Activated CD4-positive, alpha-beta memory T cell treated with anti-CD3 and anti-CD28 coated beads for 36 hours (primary cell): ENCODE results near the gene TRAF4. TPM values are rescaled to one million over a fixed set of nuclear protein-coding genes. Genes with fewer than 3 reads are reported as not detected.
"Not testable (repeated sequence)": the region's sequence is repeated elsewhere in the genome, so short reads cannot be mapped to it uniquely, and the experiment has no call there.

Source experiments
- CTCF ChIA-PET: fragments of 350-600 bp; sonication (Branson Sonifier 250); formaldehyde crosslinking; loops from one replicate; lab custom pipeline; 2021; ENCODE audit warnings: antibody characterized with exemption, inconsistent platforms; lab: Charles Lee
- POLR2A ChIA-PET: fragments of 350-600 bp; sonication (Branson Sonifier 250); formaldehyde crosslinking; loops from one replicate; lab custom pipeline; 2021; ENCODE audit warnings: antibody characterized with exemption; lab: Charles Lee
- DNase-seq: peaks from one replicate; pipeline ENCODE4 v3.0.0-alpha.2; 2020
- H3K27ac Mint-ChIP-seq: one replicate; pipeline ENCODE4 v1.8.0; 2021; ENCODE audit warnings: mixed read lengths
- H3K27me3 Mint-ChIP-seq: one replicate; pipeline ENCODE4 v1.8.0; 2021; ENCODE audit warnings: mixed read lengths
- H3K36me3 Mint-ChIP-seq: one replicate; pipeline ENCODE4 v1.8.0; 2021; ENCODE audit warnings: mixed read lengths
- H3K4me1 Mint-ChIP-seq: one replicate; pipeline ENCODE4 v1.8.0; 2021; ENCODE audit warnings: low read depth, mixed read lengths
- H3K4me3 Mint-ChIP-seq: one replicate; pipeline ENCODE4 v1.8.0; 2021; ENCODE audit warnings: mild to moderate bottlenecking, mixed read lengths
- H3K9me3 Mint-ChIP-seq: one replicate; pipeline ENCODE4 v1.8.0; 2021; ENCODE audit warnings: mixed read lengths
- intact Hi-C: fragments of 100-400 bp; cut with micrococcal nuclease; formaldehyde crosslinking; loops from one replicate; pipeline ENCODE4 v1.15.1; 2023
- total RNA-seq, 2 experiments: library from RNA; stranded (reverse); gene quantifications; one replicate each; pipeline ENCODE4 v1.2.3, GENCODE V29; 2021

TRAF4 gene
- total RNA-seq, 2 experiments from 2014 or later: 83.0 to 83.9 TPM

- H3K36me3 Mint-ChIP-seq, H3K27me3 Mint-ChIP-seq, H3K27ac Mint-ChIP-seq, DNase-seq, H3K9me3 Mint-ChIP-seq, H3K4me3 Mint-ChIP-seq, intact Hi-C loops: not testable (repeated sequence)
- POLR2A ChIA-PET: interaction anchor here (1.0 kb wide), 1 partner anchor 10 kb away, joined by 3 read pairs; no protein-coding TSS in a partner anchor
- CTCF ChIA-PET: interaction anchor here (1.5 to 1.6 kb wide), 2 partner anchors 14 to 218 kb away, joined by 4 to 10 read pairs; no protein-coding TSS in a partner anchor
- H3K4me1 Mint-ChIP-seq: peaks cover 26% of the 10 kb centered on the region
Measured at GRCh38 chr17:28735913-28736769, 7.7 kb upstream of the TRAF4 start.

GRCh38 chr17:28737316-28737715, 6.5 kb upstream of the TRAF4 start:
- peaks cover 26% of the 10 kb centered on the region for H3K4me1 Mint-ChIP-seq
- POLR2A ChIA-PET: no interaction called here

DNA sequence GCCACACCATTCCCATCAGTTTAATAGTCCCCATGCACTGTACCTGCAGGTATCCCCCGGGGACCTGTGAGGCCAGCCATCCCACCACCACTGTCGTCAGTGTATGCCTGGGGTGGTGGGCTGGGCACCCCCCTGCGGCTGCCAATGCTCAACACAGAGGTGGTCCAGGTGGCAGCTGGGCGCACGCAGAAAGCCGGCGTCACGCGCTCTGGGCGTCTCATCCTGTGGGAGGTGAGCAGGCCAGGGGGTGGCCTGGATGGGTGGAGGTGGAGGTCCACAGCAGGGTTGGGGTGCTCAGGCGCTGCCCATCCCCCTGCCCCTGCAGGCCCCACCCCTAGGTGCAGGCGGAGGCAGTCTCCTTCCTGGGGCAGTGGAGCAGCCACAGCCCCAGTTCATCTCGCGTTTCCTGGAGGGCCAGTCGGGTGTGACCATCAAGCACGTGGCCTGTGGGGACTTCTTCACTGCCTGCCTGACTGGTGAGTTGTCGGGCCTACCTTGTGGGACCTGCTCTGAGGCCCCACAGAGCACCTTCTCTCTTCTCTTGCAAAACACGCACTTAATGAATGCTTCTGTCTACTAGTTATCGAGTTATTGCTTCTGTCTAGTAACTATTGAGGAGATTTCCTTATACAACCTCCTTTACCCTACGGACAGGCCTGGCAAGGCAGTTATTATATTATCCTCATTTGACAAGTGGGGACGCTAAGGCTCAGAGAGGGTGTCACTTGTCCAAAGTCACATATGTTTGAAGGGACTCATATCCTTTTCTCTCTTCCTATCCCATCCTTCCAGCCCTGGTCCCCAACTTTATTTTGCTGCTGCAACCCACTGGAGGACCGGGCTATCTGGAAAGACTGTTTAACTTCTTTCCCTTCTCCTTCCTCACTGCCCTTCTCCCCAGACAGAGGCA, 5.8 kb upstream of the TRAF4 start:
- peaks cover 27% of the 10 kb centered on the region for H3K4me1 Mint-ChIP-seq
- intact Hi-C loops: no loop called here
- peaks cover 5% of the 10 kb centered on the region for H3K36me3 Mint-ChIP-seq
- H3K9me3 Mint-ChIP-seq: no peaks in the 10 kb centered on the region
- POLR2A ChIA-PET: interaction anchor here (0.7 to 1.0 kb wide), 2 partner anchors 10 to 13 kb away, joined by 5 to 8 read pairs; partner anchors contain the start of gene NEK8
- CTCF ChIA-PET: interaction anchor here (0.6 to 16.9 kb wide), 5 partner anchors 10 to 91 kb away, joined by 3 to 632 read pairs (median 6); partner anchors contain the start of genes NEK8 and TLCD1
- H3K27ac Mint-ChIP-seq: peak overlapping the region; percentile 59
- no peaks in the 10 kb centered on the region for H3K27me3 Mint-ChIP-seq
- H3K4me3 Mint-ChIP-seq: no peak overlapping the region
- DNase-seq: no peak

More at GRCh38 chr17:28737316-28737715, 6.5 kb upstream of the TRAF4 start:
- no peaks in the 10 kb centered on the region for H3K9me3 Mint-ChIP-seq
- H3K27me3 Mint-ChIP-seq: no peaks in the 10 kb centered on the region
- peaks cover 5% of the 10 kb centered on the region for H3K36me3 Mint-ChIP-seq
- H3K4me3 Mint-ChIP-seq: no peak overlapping the region
- intact Hi-C loops: no loop called here
- no peak overlapping the region for H3K27ac Mint-ChIP-seq
- CTCF ChIA-PET: interaction anchor here (1.2 kb wide), 1 partner anchor 11 kb away, joined by 3 read pairs; the partner anchor contains the start of gene TLCD1
- no peak for DNase-seq

DNA sequence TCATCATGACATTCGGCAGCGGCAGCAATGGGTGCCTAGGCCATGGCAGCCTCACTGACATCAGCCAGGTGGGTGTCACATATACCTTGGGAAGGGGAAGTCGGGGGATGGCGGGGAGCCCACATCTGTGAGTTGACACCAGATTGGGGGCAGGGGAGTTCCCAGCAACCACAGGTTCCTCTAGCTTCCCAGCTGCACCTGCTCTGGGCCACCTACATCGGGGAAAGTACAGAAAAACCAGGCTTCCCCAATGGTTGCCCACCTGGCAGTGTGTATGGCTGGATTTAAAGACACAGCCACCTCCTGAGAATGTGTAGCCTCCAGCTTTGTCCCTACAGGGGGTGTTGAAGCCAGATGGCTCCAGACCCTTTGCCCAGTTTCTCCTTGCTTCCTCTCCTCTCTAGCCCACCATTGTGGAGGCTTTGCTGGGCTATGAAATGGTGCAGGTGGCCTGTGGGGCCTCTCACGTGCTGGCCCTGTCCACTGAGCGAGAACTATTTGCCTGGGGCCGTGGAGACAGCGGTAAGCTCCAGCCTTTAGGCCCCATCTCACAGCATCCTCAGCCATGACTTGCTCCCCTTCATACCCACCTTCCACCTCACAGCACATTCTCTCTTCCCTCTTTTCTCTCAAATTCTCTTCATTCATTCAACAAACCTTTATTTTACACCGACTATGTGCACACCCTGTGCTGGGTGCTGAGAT, 5.0 kb upstream of the TRAF4 start:
- H3K4me3 Mint-ChIP-seq: no peak overlapping the region
- CTCF ChIA-PET: interaction anchor here (0.6 to 16.9 kb wide), 4 partner anchors 11 to 92 kb away, joined by 3 to 632 read pairs (median 7); partner anchors contain the start of genes NEK8 and TLCD1

DNA sequence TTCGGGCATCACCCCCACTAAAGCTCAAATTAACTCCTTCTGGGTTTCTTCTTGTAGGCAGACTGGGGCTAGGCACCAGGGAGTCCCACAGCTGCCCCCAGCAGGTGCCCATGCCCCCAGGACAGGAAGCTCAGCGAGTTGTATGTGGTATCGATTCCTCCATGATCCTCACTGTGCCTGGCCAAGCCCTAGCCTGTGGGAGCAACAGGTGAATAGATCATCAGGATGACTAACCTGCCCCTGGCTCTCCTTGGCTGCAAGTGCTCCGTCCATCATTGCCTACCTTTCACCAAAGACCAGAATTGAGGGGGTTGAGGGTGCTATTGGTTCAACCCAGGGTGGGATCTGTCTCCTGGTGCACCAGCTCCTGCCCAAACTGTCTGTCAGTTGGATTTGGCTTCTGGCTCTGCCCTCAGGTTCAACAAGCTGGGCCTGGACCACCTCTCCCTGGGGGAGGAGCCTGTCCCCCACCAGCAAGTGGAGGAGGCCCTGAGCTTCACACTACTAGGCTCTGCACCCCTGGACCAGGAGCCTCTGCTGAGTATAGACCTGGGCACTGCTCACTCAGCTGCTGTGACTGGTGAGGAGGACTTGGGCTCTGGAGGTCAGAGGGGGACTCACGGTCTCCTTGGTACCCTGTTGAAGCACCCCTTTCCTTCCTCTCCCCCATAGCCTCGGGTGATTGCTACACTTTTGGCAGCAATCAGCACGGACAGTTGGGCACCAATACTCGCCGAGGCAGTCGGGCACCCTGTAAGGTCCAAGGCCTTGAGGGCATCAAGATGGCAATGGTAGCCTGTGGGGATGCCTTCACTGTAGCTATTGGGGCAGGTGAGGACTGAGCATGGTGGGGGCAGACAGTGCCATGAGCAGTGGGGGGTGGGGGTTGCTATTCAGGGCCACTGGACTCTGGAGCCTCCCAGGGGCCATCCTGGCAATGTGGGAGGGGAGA, 3.1 kb upstream of the TRAF4 start:
- H3K9me3 Mint-ChIP-seq: no peaks in the 10 kb centered on the region
- POLR2A ChIA-PET: interaction anchor here (1.5 to 13.5 kb wide), 2 partner anchors 10 to 14 kb away, joined by 3 to 202 read pairs; partner anchors contain the start of genes NEK8 and TLCD1
- peaks cover 27% of the 10 kb centered on the region for H3K4me1 Mint-ChIP-seq
- peaks cover 12% of the 10 kb centered on the region for H3K36me3 Mint-ChIP-seq
- H3K4me3 Mint-ChIP-seq: no peak overlapping the region
- H3K27ac Mint-ChIP-seq: no peak overlapping the region
- CTCF ChIA-PET: interaction anchor here (2.1 to 16.9 kb wide), 3 partner anchors 10 to 23 kb away, joined by 7 to 632 read pairs (median 18); partner anchors contain the start of genes NEK8 and TLCD1
- intact Hi-C loops: no loop called here
- no peaks in the 10 kb centered on the region for H3K27me3 Mint-ChIP-seq
- DNase-seq: no peak

More for the DNA sequence above, 5.0 kb upstream of the TRAF4 start:
- Mint-ChIP-seq H3K36me3 (peaks cover 5% of the 10 kb centered on the region), H3K9me3 (no peaks in the 10 kb centered on the region), H3K27ac (peak overlapping the region; percentile 72), H3K4me1 (peaks cover 28% of the 10 kb centered on the region), H3K27me3 (no peaks in the 10 kb centered on the region)
- peak; percentile 69 for DNase-seq
- POLR2A ChIA-PET: interaction anchor here (0.7 to 1.0 kb wide), 2 partner anchors 11 to 12 kb away, joined by 5 to 8 read pairs; partner anchors contain the start of gene NEK8
- intact Hi-C loops: no loop called here

- no peak overlapping the region for H3K27ac Mint-ChIP-seq
Measured at GRCh38 chr17:28741358-28742349, 2.2 kb upstream of the TRAF4 start.

DNA sequence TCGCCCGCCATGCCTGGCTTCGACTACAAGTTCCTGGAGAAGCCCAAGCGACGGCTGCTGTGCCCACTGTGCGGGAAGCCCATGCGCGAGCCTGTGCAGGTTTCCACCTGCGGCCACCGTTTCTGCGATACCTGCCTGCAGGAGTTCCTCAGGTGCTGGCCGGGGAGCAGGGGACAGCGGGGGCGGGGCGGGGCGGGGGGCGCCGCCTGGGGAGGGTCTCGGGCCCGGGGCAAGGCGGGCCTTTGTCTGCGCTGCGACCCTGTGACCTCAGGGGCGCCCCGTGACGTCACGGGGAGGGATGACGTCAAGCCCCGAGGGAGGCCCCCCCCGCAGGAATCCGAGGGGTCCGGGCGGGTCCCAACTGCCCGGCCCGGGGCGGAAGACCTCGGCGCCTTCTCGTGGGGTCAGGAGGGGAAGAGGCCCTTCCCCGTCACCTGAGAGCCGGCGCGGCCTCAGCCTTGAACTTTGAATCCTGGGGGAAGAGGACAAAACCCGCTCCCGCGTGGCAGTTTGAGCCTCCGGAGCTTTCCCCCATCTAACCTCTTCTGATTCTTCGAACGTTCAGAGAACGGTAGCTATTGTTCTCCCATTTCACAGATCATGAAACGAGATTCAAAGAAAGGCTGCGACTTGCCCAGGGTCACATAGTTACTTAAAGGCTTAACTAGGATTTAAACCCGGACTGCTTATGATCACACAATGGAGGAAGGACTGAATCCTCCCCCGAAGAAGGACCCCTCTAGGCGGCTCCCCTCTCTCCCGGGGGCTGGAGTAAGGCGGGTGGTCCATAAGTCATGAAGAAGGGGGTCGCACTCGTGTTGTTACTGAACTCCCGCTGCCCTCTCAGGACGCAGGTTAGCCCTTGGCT, 527 bp downstream of the TRAF4 start:
- CTCF ChIA-PET: interaction anchor here (1.5 to 16.9 kb wide), 3 partner anchors 17 to 19 kb away, joined by 7 to 632 read pairs (median 122); partner anchors contain the start of genes NEK8 and TLCD1
- no peaks in the 10 kb centered on the region for H3K27me3 Mint-ChIP-seq
- peak overlapping the region; percentile 89 for H3K27ac Mint-ChIP-seq
- intact Hi-C loops: no loop called here
- POLR2A ChIA-PET: interaction anchor here (1.1 to 13.5 kb wide), 3 partner anchors 11 to 24 kb away, joined by 3 to 202 read pairs (median 7); partner anchors contain the start of genes NEK8, RPL23A and TLCD1
- H3K4me3 Mint-ChIP-seq: peak overlapping the region; percentile 90
- H3K9me3 Mint-ChIP-seq: no peaks in the 10 kb centered on the region
- H3K36me3 Mint-ChIP-seq: peaks cover 32% of the 10 kb centered on the region
- DNase-seq: peak; percentile 76
- H3K4me1 Mint-ChIP-seq: peaks cover 31% of the 10 kb centered on the region

More at GRCh38 chr17:28741358-28742349, 2.2 kb upstream of the TRAF4 start:
- intact Hi-C loops: no loop called here
- CTCF ChIA-PET: interaction anchor here (2.1 to 16.9 kb wide), 3 partner anchors 9 to 22 kb away, joined by 7 to 632 read pairs (median 18); partner anchors contain the start of genes NEK8 and TLCD1
- DNase-seq: no peak
- Mint-ChIP-seq H3K4me3 (no peak overlapping the region), H3K27me3 (no peaks in the 10 kb centered on the region), H3K9me3 (no peaks in the 10 kb centered on the region), H3K36me3 (peaks cover 18% of the 10 kb centered on the region), H3K4me1 (peaks cover 33% of the 10 kb centered on the region)
- POLR2A ChIA-PET: interaction anchor here (1.5 to 13.5 kb wide), 2 partner anchors 9 to 15 kb away, joined by 3 to 202 read pairs; partner anchors contain the start of genes NEK8 and TLCD1

DNA sequence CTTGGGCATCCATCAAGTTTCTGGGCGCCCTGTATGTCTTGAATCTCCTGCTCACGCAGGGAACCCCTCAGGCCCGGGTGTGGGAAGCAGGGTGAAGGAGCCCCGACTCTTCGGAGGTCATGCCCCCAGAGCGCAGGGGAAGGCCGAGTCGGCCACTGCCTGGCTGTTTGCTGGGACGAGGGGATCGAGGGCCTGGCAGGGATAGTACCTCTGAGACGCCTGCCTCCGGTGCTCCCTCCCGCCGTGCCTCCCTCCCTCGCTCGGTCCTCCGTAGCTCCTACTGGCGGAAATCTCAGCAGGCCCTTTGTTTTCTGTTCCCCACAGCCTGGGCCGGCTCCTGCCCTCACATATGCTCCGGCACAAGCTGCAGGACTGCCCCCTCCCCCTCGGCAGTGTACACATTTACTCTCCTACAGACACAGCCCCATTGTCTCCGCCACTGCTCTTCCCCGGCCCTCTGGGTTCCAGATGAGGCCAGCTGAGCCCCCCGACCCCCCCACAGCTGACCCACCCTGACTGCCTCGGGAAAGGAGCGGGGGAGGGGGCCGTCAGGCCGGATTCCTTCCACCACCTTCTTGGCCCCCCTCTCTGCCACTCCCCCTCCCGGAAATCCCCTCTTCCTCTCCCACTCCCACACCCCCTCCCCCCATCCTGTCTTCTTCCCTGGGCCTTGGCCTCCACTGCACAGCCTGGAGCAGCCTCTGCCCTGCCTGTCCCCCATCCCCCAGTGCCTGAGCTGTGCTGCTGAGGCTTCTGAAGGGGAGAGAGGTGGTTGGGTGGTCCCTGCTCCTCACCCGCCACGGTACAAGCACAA, 1.4 kb downstream of the TRAF4 start:
- DNase-seq: peak; percentile 58
- Mint-ChIP-seq H3K9me3 (no peaks in the 10 kb centered on the region), H3K36me3 (peaks cover 31% of the 10 kb centered on the region), H3K4me1 (peaks cover 30% of the 10 kb centered on the region), H3K4me3 (peak overlapping the region; percentile 90), H3K27me3 (no peaks in the 10 kb centered on the region), H3K27ac (peak overlapping the region; percentile 89)
- ChIA-PET CTCF (interaction anchor here (0.8 to 16.9 kb wide), 3 partner anchors 18 to 172 kb away, joined by 3 to 632 read pairs (median 122); partner anchors contain the start of genes NEK8 and TLCD1), POLR2A (interaction anchor here (1.1 to 13.5 kb wide), 5 partner anchors 10 to 25 kb away, joined by 3 to 202 read pairs (median 4); partner anchors contain the start of genes NEK8, RPL23A and TLCD1)
- intact Hi-C loops: no loop called here
